Kidney (tissue), 14 donors: ENCODE data around the gene DENND1B. TPM values are rescaled to one million over a fixed set of nuclear protein-coding genes. Genes with fewer than 3 reads are reported as not detected.

Experiments
- DNase-seq, 5 donors: peaks; one replicate each; pipeline ENCODE4 v3.0.0-alpha.2; 2013 to 2020
- FAIRE-seq: peaks from 2 replicates; lab custom pipeline; 2012; peaks lifted over from hg19 to GRCh38; lab: Jason Lieb, UNC
- H3K27ac ChIP-seq, 2 donors: one replicate each; pipeline ENCODE4 v1.7.0; 2013; ENCODE audit warnings: low read depth in 2 of 2, low read length in 2 of 2, inconsistent platforms in 1 of 2
- H3K27me3 ChIP-seq: one replicate; pipeline ENCODE4 v1.7.1; 2013; ENCODE audit warnings: low read length, inconsistent platforms; ENCODE audit not compliant: control insufficient read depth, insufficient read depth
- H3K36me3 ChIP-seq, 3 donors: one replicate each; pipeline versions ENCODE4 v1.7.0 to v1.7.1; 2013; ENCODE audit warnings: low read length in 3 of 3, control low read depth in 1 of 3, inconsistent platforms in 1 of 3; ENCODE audit not compliant: insufficient read depth in 3 of 3, control insufficient read depth in 2 of 3
- H3K4me1 ChIP-seq, 3 donors: one replicate each; pipeline versions ENCODE4 v1.7.0 to v1.7.1; 2013; ENCODE audit warnings: low read length in 3 of 3, inconsistent platforms in 1 of 3, low read depth in 1 of 3; ENCODE audit not compliant: control insufficient read depth in 2 of 3, insufficient read depth in 2 of 3
- H3K4me3 ChIP-seq, 3 donors: one replicate each; pipeline versions ENCODE4 v1.7.0 to v1.8.1; 2013; ENCODE audit warnings: low read length in 3 of 3, control low read depth in 1 of 3, inconsistent platforms in 1 of 3
- H3K9ac ChIP-seq, 3 donors: one replicate each; pipeline versions ENCODE4 v1.7.0 to v1.7.1; 2013; ENCODE audit warnings: low read length in 3 of 3, control low read depth in 1 of 3, inconsistent platforms in 1 of 3
- H3K9me3 ChIP-seq, 3 donors: one replicate each; pipeline versions ENCODE4 v1.7.0 to v1.7.1; 2013; ENCODE audit warnings: low read length in 3 of 3, control low read depth in 1 of 3, inconsistent platforms in 1 of 3; ENCODE audit not compliant: control insufficient read depth in 2 of 3, insufficient read depth in 1 of 3
- intact Hi-C: fragments of 100-400 bp; cut with DNase I; formaldehyde crosslinking; loops from one replicate; pipeline ENCODE4 v1.11.1; 2022
- polyA plus RNA-seq: library from polyadenylated mRNA; stranded (reverse); fragments of 350-450 nt; fragmentation: Illumina TruSeq; extraction: RNeasy Lipid Tissue Mini Kit (QIAGEN cat#74804); gene quantifications from one replicate; pipeline ENCODE4 v1.2.3, GENCODE V29; 2014; ENCODE audit warnings: low read depth, low replicate concordance; ENCODE audit not compliant: insufficient read depth
- total RNA-seq: library from RNA; stranded (reverse); fragmentation: NEBNext Ultra II Directional; extraction: Animal tissue kit (Norgen Biotek cat#: 25700); gene quantifications from one replicate; pipeline ENCODE4 v1.2.1, GENCODE V29; 2021
- TF ChIP-seq, protein P1 (sequence below): IDR thresholded peaks from 3 replicates; pipeline ENCODE4 v1.5.1; 2012; ENCODE audit warnings: mild to moderate bottlenecking, moderate library complexity, borderline replicate concordance; ENCODE audit not compliant: insufficient read depth; ENCODE audit errors: extremely low read depth
- donor health status: control.
- donor health status: control.
- donor health status: control.
- donor health status: control.
- donor health status: control.
- donor health status: DM: yes; HTN: yes; CAD: no.
- donor health status: Normal renal cell carcinoma (clear cell type).

Gene DENND1B
- total and polyA plus RNA-seq, 2 donors from 2014 or later, result 3.1 to 20.6 TPM

DNA sequence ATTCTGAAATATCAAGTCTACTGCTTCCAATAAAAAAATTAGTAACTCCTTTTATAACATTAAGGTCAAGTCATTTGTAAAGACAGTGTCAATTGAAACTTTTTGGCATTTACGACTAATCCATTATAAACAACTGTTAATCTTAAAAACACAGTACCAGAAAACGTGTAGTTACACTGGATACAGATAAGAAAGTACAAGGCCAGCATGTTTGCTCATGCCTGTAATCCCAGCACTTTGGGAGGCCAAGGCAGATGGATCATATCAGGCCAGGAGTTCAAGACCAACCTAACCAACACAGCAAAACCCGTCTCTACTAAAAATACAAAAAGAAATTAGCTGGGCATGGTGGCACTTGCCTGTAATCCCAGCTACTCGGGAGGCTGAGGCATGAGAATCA, 29.4 kb downstream of the DENND1B start:
- intact Hi-C loops, result no loop called here
- TF ChIP-seq, protein P1, sequence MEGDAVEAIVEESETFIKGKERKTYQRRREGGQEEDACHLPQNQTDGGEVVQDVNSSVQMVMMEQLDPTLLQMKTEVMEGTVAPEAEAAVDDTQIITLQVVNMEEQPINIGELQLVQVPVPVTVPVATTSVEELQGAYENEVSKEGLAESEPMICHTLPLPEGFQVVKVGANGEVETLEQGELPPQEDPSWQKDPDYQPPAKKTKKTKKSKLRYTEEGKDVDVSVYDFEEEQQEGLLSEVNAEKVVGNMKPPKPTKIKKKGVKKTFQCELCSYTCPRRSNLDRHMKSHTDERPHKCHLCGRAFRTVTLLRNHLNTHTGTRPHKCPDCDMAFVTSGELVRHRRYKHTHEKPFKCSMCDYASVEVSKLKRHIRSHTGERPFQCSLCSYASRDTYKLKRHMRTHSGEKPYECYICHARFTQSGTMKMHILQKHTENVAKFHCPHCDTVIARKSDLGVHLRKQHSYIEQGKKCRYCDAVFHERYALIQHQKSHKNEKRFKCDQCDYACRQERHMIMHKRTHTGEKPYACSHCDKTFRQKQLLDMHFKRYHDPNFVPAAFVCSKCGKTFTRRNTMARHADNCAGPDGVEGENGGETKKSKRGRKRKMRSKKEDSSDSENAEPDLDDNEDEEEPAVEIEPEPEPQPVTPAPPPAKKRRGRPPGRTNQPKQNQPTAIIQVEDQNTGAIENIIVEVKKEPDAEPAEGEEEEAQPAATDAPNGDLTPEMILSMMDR, result no peak
- no peak for DNase-seq
- Histone ChIP-seq H3K4me3 (no peak overlapping the region), H3K27me3 (no peaks in the 10 kb centered on the region), H3K4me1 (peaks cover 0 to 7% (median 2%) of the 10 kb centered on the region in 3 donors), H3K9me3 (peaks cover 0 to 4% (median 0%) of the 10 kb centered on the region in 3 donors), H3K27ac (no peak overlapping the region), H3K9ac (no peak overlapping the region), H3K36me3 (no peaks in the 10 kb centered on the region)
- no peak for FAIRE-seq

DNA sequence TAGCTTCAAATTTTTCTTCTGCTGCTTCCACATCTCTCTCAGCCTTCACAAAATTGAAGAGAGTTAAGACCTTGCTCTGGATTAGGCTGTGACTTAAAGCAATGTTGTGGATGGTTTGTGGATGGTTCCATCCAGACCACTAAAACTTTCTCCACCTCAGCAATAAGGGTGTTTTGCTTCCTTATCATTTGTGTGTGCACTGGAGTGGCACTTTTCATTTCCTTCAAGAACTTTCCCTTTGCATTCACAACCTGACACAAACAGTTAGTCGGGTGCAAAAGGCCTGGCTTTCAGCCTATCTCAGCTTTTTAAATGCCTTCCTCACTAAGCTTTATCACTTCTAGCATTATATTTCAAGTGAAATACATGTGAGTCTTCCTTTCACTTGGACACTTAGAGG, 30.3 kb downstream of the DENND1B start:
- peaks cover 0 to 4% (median 0%) of the 10 kb centered on the region in 3 donors for H3K9me3 ChIP-seq
- FAIRE-seq (no peak), DNase-seq (no peak)
- H3K4me1 ChIP-seq, result peaks cover 0 to 7% (median 2%) of the 10 kb centered on the region in 3 donors
- H3K4me3 ChIP-seq, result no peak overlapping the region
- H3K36me3 ChIP-seq, result no peaks in the 10 kb centered on the region
- no peak overlapping the region for H3K9ac ChIP-seq
- TF ChIP-seq, protein P1, result no peak
- intact Hi-C loops, result no loop called here
- no peaks in the 10 kb centered on the region for H3K27me3 ChIP-seq
- no peak overlapping the region for H3K27ac ChIP-seq

DNA sequence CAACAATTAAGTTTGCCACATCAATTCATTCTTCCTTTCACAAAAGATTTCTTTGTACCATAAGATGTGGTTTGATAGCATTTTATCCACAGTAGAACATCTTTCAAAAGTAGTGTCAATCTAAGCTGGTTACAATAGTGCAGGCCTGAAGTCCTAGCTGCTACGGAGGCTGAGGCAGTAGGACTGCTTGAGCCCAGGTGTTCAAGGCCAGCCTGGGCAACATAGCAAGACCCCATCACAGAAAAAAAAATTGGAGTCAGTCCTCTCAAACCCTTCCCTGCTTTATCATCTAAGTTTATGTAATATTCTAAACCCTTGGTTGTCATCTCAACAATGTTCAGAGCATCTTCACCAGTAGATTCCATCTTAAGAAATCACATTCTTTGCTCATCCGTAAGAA, 31.7 kb downstream of the DENND1B start:
- no peaks in the 10 kb centered on the region for H3K36me3 ChIP-seq
- DNase-seq (no peak), FAIRE-seq (no peak)
- no peak overlapping the region for H3K4me3 ChIP-seq
- peaks cover 0 to 7% (median 2%) of the 10 kb centered on the region in 3 donors for H3K4me1 ChIP-seq
- TF ChIP-seq, protein P1, result no peak
- H3K9ac ChIP-seq, result no peak overlapping the region
- peaks cover 0 to 4% (median 0%) of the 10 kb centered on the region in 3 donors for H3K9me3 ChIP-seq
- no peak overlapping the region for H3K27ac ChIP-seq
- H3K27me3 ChIP-seq, result no peaks in the 10 kb centered on the region
- intact Hi-C loops, result no loop called here

DNA sequence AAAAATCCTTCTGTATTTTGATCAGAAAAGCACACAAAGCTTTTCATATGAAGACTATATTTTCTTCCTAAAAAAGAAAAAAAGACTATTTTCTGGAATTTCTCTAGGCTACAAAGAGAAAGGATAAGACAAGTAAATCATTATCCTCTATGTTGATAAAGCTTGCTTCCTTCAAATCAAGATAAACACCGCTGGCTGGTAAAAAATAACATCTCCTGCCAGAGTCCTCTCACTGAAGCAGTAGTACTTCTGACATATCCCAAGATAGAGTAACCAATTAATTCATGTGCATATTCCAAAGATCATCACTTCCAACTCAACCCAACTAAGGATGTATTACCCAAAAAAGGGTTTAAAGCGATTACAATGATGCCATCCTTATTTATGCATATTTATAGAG, 34.3 kb downstream of the DENND1B start:
- no peaks in the 10 kb centered on the region for H3K36me3 ChIP-seq
- no peak for DNase-seq
- H3K27me3 ChIP-seq, result no peaks in the 10 kb centered on the region
- H3K9ac ChIP-seq, result no peak overlapping the region
- H3K9me3 ChIP-seq, result peaks cover 0 to 4% (median 0%) of the 10 kb centered on the region in 3 donors
- no peak for FAIRE-seq
- TF ChIP-seq, protein P1, result no peak
- no peak overlapping the region for H3K4me3 ChIP-seq
- no peak overlapping the region for H3K27ac ChIP-seq
- intact Hi-C loops, result no loop called here
- H3K4me1 ChIP-seq, result peaks cover 0 to 7% (median 2%) of the 10 kb centered on the region in 3 donors
